Right lobe of liver (tissue), 6 donors: ENCODE data around the gene PRPF8. TPM values are rescaled to one million over a fixed set of nuclear protein-coding genes. Genes with fewer than 3 reads are reported as not detected.

ENCODE experiments used
- ATAC-seq, 4 donors: fragments of 200-7000 bp; cut with Tn5 transposase; one replicate each; pipeline ENCODE4 v1.9.1; 2020; ENCODE audit warnings: mild to moderate bottlenecking in 4 of 4, moderate library complexity in 4 of 4
- DNase-seq, 3 donors: peaks; one replicate each; pipeline ENCODE4 v3.0.0-alpha.2; 2020
- H3K27ac ChIP-seq, 3 donors: fragments of 200-600 bp; one replicate each; pipeline ENCODE4 v1.8.0; 2022
- H3K27me3 ChIP-seq, 2 donors: fragments of 200-600 bp; one replicate each; pipeline ENCODE4 v1.8.0; 2022
- H3K36me3 ChIP-seq, 4 donors: fragments of 200-600 bp; sonication (generic) in 1 of 4; one replicate each; pipeline versions ENCODE4 v1.5.1 to v1.8.0; 2017 to 2022; ENCODE audit warnings: control low read depth in 1 of 4
- H3K4me1 ChIP-seq, 4 donors: fragments of 200-600 bp; sonication (generic) in 1 of 4; one replicate each; pipeline versions ENCODE4 v1.5.1 to v1.8.0; 2017 to 2022; ENCODE audit warnings: control low read depth in 1 of 4
- H3K4me3 ChIP-seq, 3 donors: fragments of 200-600 bp; one replicate each; pipeline ENCODE4 v1.8.0; 2022
- H3K9me3 ChIP-seq, 4 donors: fragments of 200-600 bp; sonication (generic) in 1 of 4; one replicate each; pipeline versions ENCODE4 v1.5.1 to v1.8.0; 2017 to 2022; ENCODE audit warnings: control low read depth in 1 of 4
- CTCF ChIP-seq, 4 donors: fragments of 200-600 bp in 3 of 4; fragments of 450-650 bp in 1 of 4; IDR thresholded peaks; one replicate each; pipeline versions ENCODE4 v1.5.1 to v1.8.0; 2016 to 2022; ENCODE audit warnings: antibody characterized with exemption in 4 of 4, mild to moderate bottlenecking in 2 of 4
- POLR2A ChIP-seq: fragments of 450-650 bp; IDR thresholded peaks from one replicate; pipeline ENCODE4 v1.6.1; 2017; ENCODE audit warnings: antibody characterized with exemption, mild to moderate bottlenecking
- WGBS: methylation state at CpG from one replicate; pipeline ENCODE4 v1.1.6; 2018; ENCODE audit warnings: low coverage, low lambda C conversion rate; ENCODE audit not compliant: insufficient coverage; ENCODE audit errors: missing lambda C conversion rate; 5-methylcytosine and 5-hydroxymethylcytosine counted together
- intact Hi-C, 2 donors: fragments of 100-400 bp; cut with DNase I; formaldehyde crosslinking; loops; one replicate each; pipeline versions ENCODE4 v1.11.2 to v1.14.1; 2022
- total RNA-seq, 6 experiments: library from RNA; depleted of rRNA in 2 of 6; stranded (reverse); fragments of >200 nt in 2 of 6; fragmentation: NEBNext Ultra II Directional in 3 of 6; extraction: Animal tissue kit (Norgen Biotek cat#: 25700) in 3 of 6; gene quantifications; one replicate each; pipeline versions ENCODE4 v1.1.0 to v1.2.4, GENCODE V29; 2016 to 2023
- donor health status: DM: no; HTN: yes; CAD: no.
- donor health status: DM: no; HTN: no; CAD: no.
- donor health status: DM: no; HTN: no; CAD: no.
- donor health status: DM: no; HTN: yes; CAD: no.
- donor health status: DM: no; HTN: yes; CAD: no.

The PRPF8 gene
- total RNA-seq, 6 experiments from 2014 or later = 79.3 to 116 (median 102) TPM

GRCh38 chr17:1643999-1644492 is 40.6 kb downstream of the PRPF8 start:
- Histone ChIP-seq H3K4me3 (peak overlapping the region; percentile 23 to 54 (median 26)), H3K36me3 (peaks cover 0 to 3% (median 1%) of the 10 kb centered on the region in 4 donors), H3K4me1 (peaks cover 0 to 18% (median 8%) of the 10 kb centered on the region in 4 donors), H3K27me3 (no peaks in the 10 kb centered on the region), H3K27ac (peak overlapping the region; percentile 4 to 34 (median 31)), H3K9me3 (no peaks in the 10 kb centered on the region)
- no peak for DNase-seq
- intact Hi-C loops = no loop called here
- TF ChIP-seq POLR2A (no peak), CTCF (IDR thresholded peaks at IDR 0.05) (no peak)
- peak in 2 of 4 donors; percentile 2 for ATAC-seq
- 54% methylated on average over 3 of the region's 13 CpGs for WGBS

GRCh38 chr17:1643293-1643998 is 41.2 kb downstream of the PRPF8 start:
- 10% methylated on average over 17 of the region's 90 CpGs for WGBS
- no peaks in the 10 kb centered on the region for H3K27me3 ChIP-seq
- peaks cover 0 to 3% (median 1%) of the 10 kb centered on the region in 4 donors for H3K36me3 ChIP-seq
- peak overlapping the region; percentile 23 to 54 (median 26) for H3K4me3 ChIP-seq
- H3K4me1 ChIP-seq = peaks cover 0 to 15% (median 7%) of the 10 kb centered on the region in 4 donors
- DNase-seq (peak in 2 of 3 donors; percentile 58 to 71), ATAC-seq (peak in 2 of 4 donors; percentile 19 to 36)
- TF ChIP-seq POLR2A = peak; percentile 15
- TF ChIP-seq CTCF (IDR thresholded peaks at IDR 0.05) = peak in 1 of 4 donors; percentile 8
- intact Hi-C loops = no loop called here
- no peaks in the 10 kb centered on the region for H3K9me3 ChIP-seq
- peak overlapping the region; percentile 4 to 34 (median 31) for H3K27ac ChIP-seq

DNA sequence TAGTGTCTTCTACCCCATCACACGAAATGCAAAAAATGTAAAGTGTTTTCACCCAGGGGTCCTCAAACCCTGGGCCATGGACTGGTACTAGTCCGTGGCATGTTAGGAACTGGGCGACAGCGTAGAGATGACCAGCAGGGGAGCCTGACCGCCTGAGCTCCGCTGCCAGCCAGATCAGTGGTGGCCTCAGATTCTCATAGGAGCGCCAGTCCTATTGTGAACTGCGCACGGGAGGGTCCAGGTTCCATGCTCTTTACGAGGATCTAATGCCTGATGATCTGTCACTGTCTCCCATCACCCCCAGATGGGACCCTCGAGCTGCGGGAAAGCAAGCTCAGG is 43.6 kb downstream of the PRPF8 start:
- WGBS = 71% methylated on average over 4 of the region's 12 CpGs
- DNase-seq (no peak), ATAC-seq (no peak)
- Histone ChIP-seq H3K27ac (no peak overlapping the region), H3K36me3 (peaks cover 0 to 7% (median 3%) of the 10 kb centered on the region in 4 donors), H3K9me3 (no peaks in the 10 kb centered on the region), H3K4me3 (no peak overlapping the region), H3K27me3 (no peaks in the 10 kb centered on the region), H3K4me1 (peaks cover 0 to 10% (median 3%) of the 10 kb centered on the region in 4 donors)
- TF ChIP-seq CTCF (IDR thresholded peaks at IDR 0.05) (no peak), POLR2A (no peak)
- intact Hi-C loops = no loop called here

GRCh38 chr17:1640329-1641064 is 44.2 kb downstream of the PRPF8 start:
- intact Hi-C loops = no loop called here

More at GRCh38 chr17:1640329-1641064, 44.2 kb downstream of the PRPF8 start:
- H3K4me1 ChIP-seq = peaks cover 0 to 10% (median 3%) of the 10 kb centered on the region in 4 donors
- TF ChIP-seq POLR2A = no peak
- no peak for TF ChIP-seq CTCF (IDR thresholded peaks at IDR 0.05)
- H3K27ac ChIP-seq = no peak overlapping the region
- no peak overlapping the region for H3K4me3 ChIP-seq
- peak in 2 of 4 donors; percentile 3 to 10 for ATAC-seq
- no peaks in the 10 kb centered on the region for H3K9me3 ChIP-seq
- H3K27me3 ChIP-seq = no peaks in the 10 kb centered on the region
- DNase-seq = no peak
- 81% methylated on average over 6 of the region's 23 CpGs for WGBS
- peaks cover 0 to 12% (median 3%) of the 10 kb centered on the region in 4 donors for H3K36me3 ChIP-seq
